ENCODE measurements around the gene BMERB1. TPM values are rescaled to one million over a fixed set of nuclear protein-coding genes. Genes with fewer than 3 reads are reported as not detected.

The BMERB1 gene
- total RNA-seq, 2 donors from 2014 or later = 6.2 to 9.1 TPM

DNA sequence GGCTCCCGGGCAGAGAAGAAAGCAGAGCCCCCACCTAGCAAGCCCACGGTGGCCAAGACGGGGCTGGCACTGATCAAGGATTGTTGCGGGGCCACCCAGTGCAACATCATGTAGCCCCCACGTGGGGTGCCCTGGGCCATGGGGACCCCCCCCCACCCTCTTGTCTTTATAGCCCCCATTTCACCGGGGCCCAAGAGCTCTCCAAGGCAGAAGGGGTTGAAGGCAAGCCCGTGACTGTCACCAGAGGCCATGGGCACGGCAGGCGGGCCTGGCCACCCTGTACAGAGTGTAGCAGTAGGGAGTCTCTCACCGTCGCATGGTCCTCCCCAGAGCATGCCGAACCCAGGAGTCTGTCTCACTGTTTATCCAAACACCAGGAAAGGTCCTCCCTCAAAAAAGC, 152.3 kb downstream of the BMERB1 start:
- TF ChIP-seq CTCF (IDR thresholded peaks at IDR 0.05) = no peak
- Histone ChIP-seq H3K36me3 (no peaks in the 10 kb centered on the region), H3K9ac (ENCODE audit: low read depth in 2 of 2, low read length in 2 of 2) (no peak overlapping the region), H3K27ac (no peak overlapping the region), H3K4me1 (no peaks in the 10 kb centered on the region), H3K4me3 (no peak overlapping the region), H3K27me3 (no peaks in the 10 kb centered on the region), H3K9me3 (no peaks in the 10 kb centered on the region)
- no peak for DNase-seq
- intact Hi-C loops (cut with DNase I) = no loop called here

DNA sequence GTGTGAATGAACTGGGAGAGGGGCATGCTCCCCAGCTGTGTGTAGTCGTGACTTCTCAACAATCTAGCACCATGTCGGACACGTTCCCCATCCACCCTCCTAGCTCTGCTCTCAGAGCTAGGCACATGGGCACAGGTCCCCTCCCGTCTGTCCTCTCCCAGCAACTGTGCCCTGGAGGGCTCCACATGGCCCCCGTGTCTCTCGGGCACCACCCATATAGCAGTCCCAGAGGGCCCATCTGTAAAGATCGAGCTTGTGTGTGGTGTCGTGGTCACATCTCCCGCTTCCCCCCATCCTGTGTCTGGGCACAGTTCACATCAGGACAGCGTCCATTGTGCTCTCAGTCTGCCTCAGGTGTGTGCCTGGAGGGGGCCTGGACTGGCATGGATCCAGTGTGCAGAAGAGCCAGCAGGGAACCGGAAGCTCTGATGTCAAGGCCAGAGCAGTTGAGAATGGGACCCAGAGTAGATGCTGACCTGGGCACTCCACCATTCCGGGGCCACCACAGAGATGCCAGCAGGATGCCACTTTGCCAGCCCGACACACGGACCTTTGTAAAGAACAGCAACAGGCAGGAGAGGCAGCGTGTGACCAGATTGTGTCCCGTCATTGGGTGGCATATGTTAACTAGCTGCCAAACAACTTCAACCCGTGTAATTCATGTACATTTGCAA, 152.9 kb downstream of the BMERB1 start:
- no peaks in the 10 kb centered on the region for H3K9me3 ChIP-seq
- no peak for TF ChIP-seq CTCF (IDR thresholded peaks at IDR 0.05)

GRCh38 chr16:15592324-15592723, 157.9 kb downstream of the BMERB1 start:
- H3K27me3 ChIP-seq = no peaks in the 10 kb centered on the region
- H3K9ac ChIP-seq (ENCODE audit: low read depth in 2 of 2, low read length in 2 of 2) = peak overlapping the region in 1 of 2 donors; percentile 32
- H3K4me1 ChIP-seq = no peaks in the 10 kb centered on the region
- H3K27ac ChIP-seq = no peak overlapping the region
- H3K9me3 ChIP-seq = no peaks in the 10 kb centered on the region
- intact Hi-C loops (cut with DNase I) = no loop called here
- TF ChIP-seq CTCF (IDR thresholded peaks at IDR 0.05) = no peak
- H3K36me3 ChIP-seq = no peaks in the 10 kb centered on the region
- no peak overlapping the region for H3K4me3 ChIP-seq
- DNase-seq = no peak

More for the DNA sequence above, 152.9 kb downstream of the BMERB1 start:
- no peak for DNase-seq
- no peak overlapping the region for H3K9ac ChIP-seq (ENCODE audit: low read depth in 2 of 2, low read length in 2 of 2)
- intact Hi-C loops (cut with DNase I) = no loop called here
- H3K4me3 ChIP-seq = no peak overlapping the region
- H3K27me3 ChIP-seq = no peaks in the 10 kb centered on the region
- no peaks in the 10 kb centered on the region for H3K36me3 ChIP-seq
- no peak overlapping the region for H3K27ac ChIP-seq
- H3K4me1 ChIP-seq = no peaks in the 10 kb centered on the region

DNA sequence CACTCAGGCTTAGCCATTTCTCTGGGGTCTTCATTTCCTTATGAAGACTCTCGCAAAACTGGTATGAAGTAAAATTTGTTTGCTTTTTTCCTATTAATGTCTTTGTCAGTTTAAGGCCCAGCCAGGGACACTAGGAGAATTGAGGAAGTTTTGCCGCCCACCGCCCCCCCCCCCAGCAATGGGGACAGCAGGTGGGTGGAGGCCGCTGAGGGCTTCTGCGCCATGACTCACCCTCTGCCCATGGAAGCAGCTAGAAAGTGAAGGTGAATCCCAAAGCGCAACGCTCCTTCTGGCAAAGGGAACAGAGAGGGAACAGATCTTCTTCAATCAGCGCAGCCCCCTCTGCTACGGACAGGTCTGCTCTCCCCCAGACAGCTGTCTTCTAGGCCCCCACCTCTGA, 158.8 kb downstream of the BMERB1 start:
- no peak overlapping the region for H3K27ac ChIP-seq
- intact Hi-C loops (cut with DNase I) = no loop called here
- no peaks in the 10 kb centered on the region for H3K9me3 ChIP-seq
- H3K36me3 ChIP-seq = no peaks in the 10 kb centered on the region
- no peak for TF ChIP-seq CTCF (IDR thresholded peaks at IDR 0.05)
- no peak for DNase-seq
- H3K4me1 ChIP-seq = no peaks in the 10 kb centered on the region
- no peak overlapping the region for H3K9ac ChIP-seq (ENCODE audit: low read depth in 2 of 2, low read length in 2 of 2)
- H3K4me3 ChIP-seq = no peak overlapping the region
- H3K27me3 ChIP-seq = no peaks in the 10 kb centered on the region

- Histone ChIP-seq H3K4me3 (no peak overlapping the region), H3K27me3 (no peaks in the 10 kb centered on the region), H3K9ac (ENCODE audit: low read depth in 2 of 2, low read length in 2 of 2) (no peak overlapping the region), H3K27ac (no peak overlapping the region), H3K9me3 (no peaks in the 10 kb centered on the region), H3K36me3 (no peaks in the 10 kb centered on the region), H3K4me1 (no peaks in the 10 kb centered on the region)
- DNase-seq = no peak
- no peak for TF ChIP-seq CTCF (IDR thresholded peaks at IDR 0.05)
- intact Hi-C loops (cut with DNase I) = no loop called here
Measured at GRCh38 chr16:15594711-15595320, 160.4 kb downstream of the BMERB1 start.

Measured in colonic mucosa (tissue), 4 donors.